ENCODE data around the gene LITAF.

DNA sequence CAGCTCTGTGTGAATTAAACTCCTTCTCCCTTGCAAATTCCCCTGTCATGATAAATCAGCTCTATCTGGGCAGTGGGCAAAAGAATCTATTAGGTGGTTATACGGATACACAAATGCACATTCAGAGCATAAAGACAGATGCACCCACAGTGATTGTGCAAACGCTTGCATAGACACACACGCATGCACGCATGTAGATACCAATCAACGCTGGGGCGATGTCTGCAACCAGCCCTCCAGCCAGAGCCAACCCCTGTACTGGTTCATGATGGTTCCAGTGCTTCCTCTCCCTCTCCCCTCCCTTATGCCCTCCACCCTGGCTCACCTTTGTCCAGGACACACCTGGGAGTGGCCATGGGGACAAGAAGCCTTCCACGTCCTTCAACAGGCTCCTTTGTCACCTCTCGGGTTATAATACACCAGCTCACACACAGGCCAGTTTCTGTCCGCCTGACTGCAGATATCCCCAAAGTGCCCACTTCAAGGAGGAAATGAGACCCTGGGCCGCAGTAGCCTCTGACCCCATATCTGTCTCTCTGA, 48.5 kb upstream of the LITAF start:
- TF ChIP-seq, protein P1, sequence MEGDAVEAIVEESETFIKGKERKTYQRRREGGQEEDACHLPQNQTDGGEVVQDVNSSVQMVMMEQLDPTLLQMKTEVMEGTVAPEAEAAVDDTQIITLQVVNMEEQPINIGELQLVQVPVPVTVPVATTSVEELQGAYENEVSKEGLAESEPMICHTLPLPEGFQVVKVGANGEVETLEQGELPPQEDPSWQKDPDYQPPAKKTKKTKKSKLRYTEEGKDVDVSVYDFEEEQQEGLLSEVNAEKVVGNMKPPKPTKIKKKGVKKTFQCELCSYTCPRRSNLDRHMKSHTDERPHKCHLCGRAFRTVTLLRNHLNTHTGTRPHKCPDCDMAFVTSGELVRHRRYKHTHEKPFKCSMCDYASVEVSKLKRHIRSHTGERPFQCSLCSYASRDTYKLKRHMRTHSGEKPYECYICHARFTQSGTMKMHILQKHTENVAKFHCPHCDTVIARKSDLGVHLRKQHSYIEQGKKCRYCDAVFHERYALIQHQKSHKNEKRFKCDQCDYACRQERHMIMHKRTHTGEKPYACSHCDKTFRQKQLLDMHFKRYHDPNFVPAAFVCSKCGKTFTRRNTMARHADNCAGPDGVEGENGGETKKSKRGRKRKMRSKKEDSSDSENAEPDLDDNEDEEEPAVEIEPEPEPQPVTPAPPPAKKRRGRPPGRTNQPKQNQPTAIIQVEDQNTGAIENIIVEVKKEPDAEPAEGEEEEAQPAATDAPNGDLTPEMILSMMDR (conservative IDR thresholded peaks at IDR 0.05) = no peak
- no peak for TF ChIP-seq EZH2 (IDR thresholded peaks at IDR 0.05; ENCODE audit: low read depth)
